Measurements from ENCODE around the gene UBAP2L.

UBAP2L gene

GRCh38 chr1:154220071-154220969, at the start of gene UBAP2L:
Gene UBAP2L (plus strand): TSS chr1:154220955. CDS start chr1:154225124, 4,169 bp downstream.
- peak; percentile 100 for DNase-seq (ENCODE audit: low read depth, low spot score)

GRCh38 chr1:154171223-154171583, 49.6 kb upstream of the UBAP2L start:
- DNase-seq (ENCODE audit: low read depth, low spot score), result no peak

GRCh38 chr1:154171880-154172279, 48.9 kb upstream of the UBAP2L start:
- DNase-seq (ENCODE audit: low read depth, low spot score), result no peak

- DNase-seq (ENCODE audit: low read depth, low spot score), result no peak
These were observed 46.1 kb upstream of the UBAP2L start for GRCh38 chr1:154174654-154175053.

- no peak for DNase-seq (ENCODE audit: low read depth, low spot score)
These were observed 44.4 kb upstream of the UBAP2L start for GRCh38 chr1:154176337-154176736.

GRCh38 chr1:154178013-154178412, 42.7 kb upstream of the UBAP2L start:
- no peak for DNase-seq (ENCODE audit: low read depth, low spot score)

GRCh38 chr1:154178911-154179811, 41.6 kb upstream of the UBAP2L start:
- no peak for DNase-seq (ENCODE audit: low read depth, low spot score)

GRCh38 chr1:154179946-154180687, 40.6 kb upstream of the UBAP2L start:
- no peak for DNase-seq (ENCODE audit: low read depth, low spot score)

- no peak for DNase-seq (ENCODE audit: low read depth, low spot score)
These were observed 38.8 kb upstream of the UBAP2L start for GRCh38 chr1:154181944-154182343.

GRCh38 chr1:154182344-154183045, 38.3 kb upstream of the UBAP2L start:
- DNase-seq (ENCODE audit: low read depth, low spot score), result no peak

GRCh38 chr1:154183046-154183915, 37.5 kb upstream of the UBAP2L start:
- peak; percentile 77 for DNase-seq (ENCODE audit: low read depth, low spot score)

GRCh38 chr1:154186177-154186576, 34.6 kb upstream of the UBAP2L start:
- no peak for DNase-seq (ENCODE audit: low read depth, low spot score)

GRCh38 chr1:154186852-154187501, 33.8 kb upstream of the UBAP2L start:
- DNase-seq (ENCODE audit: low read depth, low spot score), result no peak

GRCh38 chr1:154190550-154190949, 30.2 kb upstream of the UBAP2L start:
- DNase-seq (ENCODE audit: low read depth, low spot score), result peak; percentile 38

- no peak for DNase-seq (ENCODE audit: low read depth, low spot score)
These were observed 28.7 kb upstream of the UBAP2L start, which contains the start of gene TPM3 for GRCh38 chr1:154191990-154192461. Gene TPM3 (minus strand): TSS chr1:154192100. CDS start chr1:154192018, 82 bp downstream.

GRCh38 chr1:154192476-154192875, 28.3 kb upstream of the UBAP2L start:
- DNase-seq (ENCODE audit: low read depth, low spot score), result no peak

- no peak for DNase-seq (ENCODE audit: low read depth, low spot score)
These were observed 26.9 kb upstream of the UBAP2L start for GRCh38 chr1:154193821-154194220.

GRCh38 chr1:154198756-154199562, 21.8 kb upstream of the UBAP2L start:
- DNase-seq (ENCODE audit: low read depth, low spot score), result no peak

- no peak for DNase-seq (ENCODE audit: low read depth, low spot score)
These were observed 21.2 kb upstream of the UBAP2L start for GRCh38 chr1:154199563-154199879.
